Liver (tissue), 9 donors: ENCODE data around the gene LMNTD2. TPM values are rescaled to one million over a fixed set of nuclear protein-coding genes. Genes with fewer than 3 reads are reported as not detected.

ENCODE experiments used
- DNase-seq: peaks from one replicate; pipeline ENCODE4 v3.0.0-alpha.2; 2017; ENCODE audit warnings: low spot score
- H3K27ac ChIP-seq, 2 donors: one replicate each; pipeline ENCODE4 v1.7.0; 2013; ENCODE audit warnings: inconsistent platforms in 2 of 2, low read length in 2 of 2, control low read depth in 1 of 2, low read depth in 1 of 2, mild to moderate bottlenecking in 1 of 2
- H3K27me3 ChIP-seq, 4 donors: one replicate each; pipeline versions ENCODE4 v1.6.1 to v1.7.0; 2013; ENCODE audit warnings: low read length in 3 of 4, inconsistent platforms in 1 of 4, mild to moderate bottlenecking in 1 of 4, moderate library complexity in 1 of 4; ENCODE audit not compliant: control insufficient read depth in 4 of 4, insufficient read depth in 4 of 4
- H3K36me3 ChIP-seq, 4 donors: one replicate each; pipeline versions ENCODE4 v1.6.1 to v1.7.0; 2013; ENCODE audit warnings: low read length in 3 of 4, mild to moderate bottlenecking in 3 of 4, low read depth in 1 of 4, moderate library complexity in 1 of 4; ENCODE audit not compliant: control insufficient read depth in 4 of 4, insufficient read depth in 3 of 4
- H3K4me1 ChIP-seq, 4 donors: one replicate each; pipeline versions ENCODE4 v1.6.1 to v1.7.0; 2013; ENCODE audit warnings: low read length in 3 of 4, mild to moderate bottlenecking in 3 of 4, moderate library complexity in 1 of 4; ENCODE audit not compliant: control insufficient read depth in 4 of 4, insufficient read depth in 4 of 4
- H3K4me3 ChIP-seq, 3 donors: one replicate each; pipeline versions ENCODE4 v1.6.1 to v1.7.0; 2013; ENCODE audit warnings: low read length in 3 of 3, control low read depth in 1 of 3, low read depth in 1 of 3, mild to moderate bottlenecking in 1 of 3
- H3K9ac ChIP-seq, 2 donors: one replicate each; pipeline ENCODE4 v1.7.0; 2013; ENCODE audit warnings: low read length in 2 of 2, mild to moderate bottlenecking in 2 of 2, moderate library complexity in 2 of 2, control low read depth in 1 of 2, low read depth in 1 of 2
- H3K9me3 ChIP-seq, 4 donors: one replicate each; pipeline versions ENCODE4 v1.6.1 to v1.7.0; 2013; ENCODE audit warnings: low read length in 3 of 4; ENCODE audit not compliant: control insufficient read depth in 4 of 4
- FOXA2 ChIP-seq: IDR thresholded peaks from 2 replicates; pipeline ENCODE4 v1.6.1; 2016; ENCODE audit warnings: antibody characterized with exemption
- HNF4G ChIP-seq: IDR thresholded peaks from 2 replicates; pipeline ENCODE4 v1.6.1; 2016; ENCODE audit warnings: antibody characterized with exemption
- JUND ChIP-seq, 2 donors: IDR thresholded peaks; 2 replicates each; pipeline ENCODE4 v1.6.1; 2016; ENCODE audit warnings: antibody characterized with exemption in 2 of 2
- RAD21 ChIP-seq, 2 donors: IDR thresholded peaks; 2 replicates each; pipeline ENCODE4 v1.6.1; 2016; ENCODE audit warnings: antibody characterized with exemption in 2 of 2, mild to moderate bottlenecking in 2 of 2
- RXRA ChIP-seq, 2 donors: IDR thresholded peaks; 2 replicates each; pipeline ENCODE4 v1.6.1; 2017 to 2018; ENCODE audit warnings: antibody characterized with exemption in 2 of 2, mild to moderate bottlenecking in 1 of 2
- WGBS: extraction: QIAGEN DNeasy Blood & Tissue Kit; methylation state at CpG from one replicate; pipeline ENCODE4 v1.1.7; 2013; 5-methylcytosine and 5-hydroxymethylcytosine counted together
- polyA plus RNA-seq, 2 donors: library from polyadenylated mRNA; stranded (reverse) in 1 of 2; unstranded in 1 of 2; fragments of 200-250 nt in 1 of 2; fragments of >200 nt in 1 of 2; fragmentation: Nextera tagmentation in 1 of 2; extraction: Ambion mirVana in 1 of 2; gene quantifications; one replicate each; pipeline versions ENCODE4 v1.2.1 to v1.2.3, GENCODE V29; 2013 to 2015
- total RNA-seq, 2 donors: library from RNA; depleted of rRNA; stranded (reverse); fragments of >200 nt; gene quantifications; one replicate each; pipeline ENCODE4 v1.2.3, GENCODE V29; 2014
- TF ChIP-seq, protein P1 (sequence below): IDR thresholded peaks from 2 replicates; pipeline ENCODE4 v1.6.1; 2016; ENCODE audit warnings: antibody characterized with exemption, mild to moderate bottlenecking
- TF ChIP-seq, protein P2 (sequence below): IDR thresholded peaks from 2 replicates; pipeline ENCODE4 v1.6.1; 2016; ENCODE audit warnings: antibody characterized with exemption
- TF ChIP-seq, protein P3 (sequence below): fragments of 150-350 bp; IDR thresholded peaks from 2 replicates; pipeline ENCODE4 v1.5.1; 2017; ENCODE audit warnings: improper control_type of control experiment, low read depth, low read length; ENCODE audit not compliant: missing input control
- TF ChIP-seq, protein P4 (sequence below): IDR thresholded peaks from 2 replicates; pipeline ENCODE4 v1.6.1; 2016; ENCODE audit warnings: antibody characterized with exemption
- donor health status: healthy.
- donor health status: healthy.
- donor health status: healthy.
- donor health status: healthy.
- donor health status: healthy.

LMNTD2 gene
- total and polyA plus RNA-seq, 4 donors, result 1.2 to 4.6 (median 2.3) TPM

DNA sequence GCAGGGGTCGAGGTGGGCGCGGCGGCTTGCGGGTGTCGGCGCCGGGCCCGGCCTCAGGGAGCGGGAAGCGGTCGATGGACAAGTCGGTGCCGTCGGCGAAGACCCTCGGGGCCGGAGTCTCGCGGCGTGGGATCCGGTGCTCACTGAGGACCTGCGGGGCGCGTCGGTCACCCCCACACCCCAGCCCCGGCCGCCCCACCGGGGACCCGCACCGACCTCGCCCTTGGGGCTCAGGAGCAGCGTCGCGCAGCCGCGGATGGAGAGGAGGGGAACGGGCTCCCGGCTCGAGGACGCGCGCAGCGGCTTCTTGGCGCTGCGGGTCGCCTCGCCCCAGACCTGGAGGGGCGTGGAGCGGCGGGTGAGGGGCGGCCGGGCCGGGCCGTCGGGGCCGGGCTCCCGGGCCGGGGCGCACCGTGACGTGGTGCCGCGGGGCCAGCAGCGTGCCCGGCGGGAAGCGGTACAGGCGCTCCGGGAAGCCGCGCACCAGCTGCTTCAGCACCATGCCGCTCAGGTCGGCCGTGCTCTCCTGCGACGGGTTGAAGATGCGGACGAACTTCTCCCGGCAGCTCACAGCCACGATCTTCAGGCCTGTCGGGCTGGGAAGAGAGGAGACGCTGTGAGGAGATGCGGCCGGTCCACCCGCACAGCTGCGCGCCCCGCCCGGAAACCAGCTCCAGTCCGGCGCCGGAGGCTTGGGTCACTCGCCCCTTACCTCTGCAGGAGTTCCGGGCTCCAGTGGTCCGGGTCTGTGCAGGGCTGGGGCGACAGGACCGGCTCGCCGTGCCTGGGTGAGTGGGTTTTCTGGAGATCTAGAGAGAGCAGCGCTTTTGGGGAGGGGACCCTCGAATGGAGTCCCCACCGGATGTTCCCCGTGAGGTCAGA, 4.5 kb downstream of the LMNTD2 start (continued):
- TF ChIP-seq, protein P1, sequence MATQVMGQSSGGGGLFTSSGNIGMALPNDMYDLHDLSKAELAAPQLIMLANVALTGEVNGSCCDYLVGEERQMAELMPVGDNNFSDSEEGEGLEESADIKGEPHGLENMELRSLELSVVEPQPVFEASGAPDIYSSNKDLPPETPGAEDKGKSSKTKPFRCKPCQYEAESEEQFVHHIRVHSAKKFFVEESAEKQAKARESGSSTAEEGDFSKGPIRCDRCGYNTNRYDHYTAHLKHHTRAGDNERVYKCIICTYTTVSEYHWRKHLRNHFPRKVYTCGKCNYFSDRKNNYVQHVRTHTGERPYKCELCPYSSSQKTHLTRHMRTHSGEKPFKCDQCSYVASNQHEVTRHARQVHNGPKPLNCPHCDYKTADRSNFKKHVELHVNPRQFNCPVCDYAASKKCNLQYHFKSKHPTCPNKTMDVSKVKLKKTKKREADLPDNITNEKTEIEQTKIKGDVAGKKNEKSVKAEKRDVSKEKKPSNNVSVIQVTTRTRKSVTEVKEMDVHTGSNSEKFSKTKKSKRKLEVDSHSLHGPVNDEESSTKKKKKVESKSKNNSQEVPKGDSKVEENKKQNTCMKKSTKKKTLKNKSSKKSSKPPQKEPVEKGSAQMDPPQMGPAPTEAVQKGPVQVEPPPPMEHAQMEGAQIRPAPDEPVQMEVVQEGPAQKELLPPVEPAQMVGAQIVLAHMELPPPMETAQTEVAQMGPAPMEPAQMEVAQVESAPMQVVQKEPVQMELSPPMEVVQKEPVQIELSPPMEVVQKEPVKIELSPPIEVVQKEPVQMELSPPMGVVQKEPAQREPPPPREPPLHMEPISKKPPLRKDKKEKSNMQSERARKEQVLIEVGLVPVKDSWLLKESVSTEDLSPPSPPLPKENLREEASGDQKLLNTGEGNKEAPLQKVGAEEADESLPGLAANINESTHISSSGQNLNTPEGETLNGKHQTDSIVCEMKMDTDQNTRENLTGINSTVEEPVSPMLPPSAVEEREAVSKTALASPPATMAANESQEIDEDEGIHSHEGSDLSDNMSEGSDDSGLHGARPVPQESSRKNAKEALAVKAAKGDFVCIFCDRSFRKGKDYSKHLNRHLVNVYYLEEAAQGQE, result no peak

DNA sequence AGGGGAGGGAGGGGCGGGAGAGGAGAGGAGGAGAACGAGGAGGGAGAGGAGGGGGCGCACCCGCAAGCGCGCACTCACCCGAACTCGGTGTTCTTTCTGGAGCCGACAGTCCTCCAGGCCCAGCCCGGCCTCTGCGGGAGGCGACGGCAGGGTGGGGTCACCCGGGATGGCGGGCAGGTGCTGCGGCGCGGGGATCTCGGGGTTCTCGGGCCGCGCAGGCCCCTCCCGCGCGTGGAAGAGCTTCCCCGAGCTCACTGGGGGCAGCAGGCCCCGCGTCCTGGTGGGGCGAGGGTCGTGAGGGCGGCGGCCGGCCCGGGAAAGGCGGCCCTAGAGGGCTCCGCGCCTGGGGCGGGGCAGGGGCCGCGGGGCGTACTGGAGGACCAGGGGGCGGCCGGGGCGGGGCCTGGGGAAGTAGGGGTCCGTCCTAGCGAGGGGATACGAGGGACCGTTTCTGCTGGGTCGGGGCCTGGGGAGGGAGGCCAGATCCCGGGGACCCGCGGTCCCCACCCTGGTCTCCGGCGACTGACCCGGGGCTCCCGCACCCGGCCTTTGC, 5.2 kb downstream of the LMNTD2 start:
- peak overlapping the region in 1 of 3 donors; percentile 42 for H3K4me3 ChIP-seq
- H3K27ac ChIP-seq, result no peak overlapping the region
- WGBS, result 16% methylated on average over 57 of the region's 57 CpGs
- no peak overlapping the region for H3K9ac ChIP-seq
- H3K27me3 ChIP-seq, result no peaks in the 10 kb centered on the region
- no peaks in the 10 kb centered on the region for H3K36me3 ChIP-seq
- H3K4me1 ChIP-seq, result peaks cover 14 to 32% (median 21%) of the 10 kb centered on the region in 4 donors
- TF ChIP-seq, protein P2, sequence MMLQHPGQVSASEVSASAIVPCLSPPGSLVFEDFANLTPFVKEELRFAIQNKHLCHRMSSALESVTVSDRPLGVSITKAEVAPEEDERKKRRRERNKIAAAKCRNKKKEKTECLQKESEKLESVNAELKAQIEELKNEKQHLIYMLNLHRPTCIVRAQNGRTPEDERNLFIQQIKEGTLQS, result no peak
- no peak for TF ChIP-seq RXRA (IDR thresholded peaks at IDR 0.05)
- TF ChIP-seq, protein P3, sequence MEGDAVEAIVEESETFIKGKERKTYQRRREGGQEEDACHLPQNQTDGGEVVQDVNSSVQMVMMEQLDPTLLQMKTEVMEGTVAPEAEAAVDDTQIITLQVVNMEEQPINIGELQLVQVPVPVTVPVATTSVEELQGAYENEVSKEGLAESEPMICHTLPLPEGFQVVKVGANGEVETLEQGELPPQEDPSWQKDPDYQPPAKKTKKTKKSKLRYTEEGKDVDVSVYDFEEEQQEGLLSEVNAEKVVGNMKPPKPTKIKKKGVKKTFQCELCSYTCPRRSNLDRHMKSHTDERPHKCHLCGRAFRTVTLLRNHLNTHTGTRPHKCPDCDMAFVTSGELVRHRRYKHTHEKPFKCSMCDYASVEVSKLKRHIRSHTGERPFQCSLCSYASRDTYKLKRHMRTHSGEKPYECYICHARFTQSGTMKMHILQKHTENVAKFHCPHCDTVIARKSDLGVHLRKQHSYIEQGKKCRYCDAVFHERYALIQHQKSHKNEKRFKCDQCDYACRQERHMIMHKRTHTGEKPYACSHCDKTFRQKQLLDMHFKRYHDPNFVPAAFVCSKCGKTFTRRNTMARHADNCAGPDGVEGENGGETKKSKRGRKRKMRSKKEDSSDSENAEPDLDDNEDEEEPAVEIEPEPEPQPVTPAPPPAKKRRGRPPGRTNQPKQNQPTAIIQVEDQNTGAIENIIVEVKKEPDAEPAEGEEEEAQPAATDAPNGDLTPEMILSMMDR, result no peak
- no peak for TF ChIP-seq RAD21 (IDR thresholded peaks at IDR 0.05)
- no peak for TF ChIP-seq FOXA2
- TF ChIP-seq, protein P4, sequence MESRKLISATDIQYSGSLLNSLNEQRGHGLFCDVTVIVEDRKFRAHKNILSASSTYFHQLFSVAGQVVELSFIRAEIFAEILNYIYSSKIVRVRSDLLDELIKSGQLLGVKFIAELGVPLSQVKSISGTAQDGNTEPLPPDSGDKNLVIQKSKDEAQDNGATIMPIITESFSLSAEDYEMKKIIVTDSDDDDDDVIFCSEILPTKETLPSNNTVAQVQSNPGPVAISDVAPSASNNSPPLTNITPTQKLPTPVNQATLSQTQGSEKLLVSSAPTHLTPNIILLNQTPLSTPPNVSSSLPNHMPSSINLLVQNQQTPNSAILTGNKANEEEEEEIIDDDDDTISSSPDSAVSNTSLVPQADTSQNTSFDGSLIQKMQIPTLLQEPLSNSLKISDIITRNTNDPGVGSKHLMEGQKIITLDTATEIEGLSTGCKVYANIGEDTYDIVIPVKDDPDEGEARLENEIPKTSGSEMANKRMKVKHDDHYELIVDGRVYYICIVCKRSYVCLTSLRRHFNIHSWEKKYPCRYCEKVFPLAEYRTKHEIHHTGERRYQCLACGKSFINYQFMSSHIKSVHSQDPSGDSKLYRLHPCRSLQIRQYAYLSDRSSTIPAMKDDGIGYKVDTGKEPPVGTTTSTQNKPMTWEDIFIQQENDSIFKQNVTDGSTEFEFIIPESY, result no peak
- TF ChIP-seq, protein P1, result no peak
- TF ChIP-seq HNF4G, result no peak
- TF ChIP-seq JUND (IDR thresholded peaks at IDR 0.05), result no peak
- no peak for DNase-seq
- H3K9me3 ChIP-seq, result no peaks in the 10 kb centered on the region
